HepG2 (cell line): Measurements from ENCODE around the gene ASB9. TPM values are rescaled to one million over a fixed set of nuclear protein-coding genes. Genes with fewer than 3 reads are reported as not detected.

Experiments
- ATAC-seq: fragments of 200-7000 bp; cut with Tn5 transposase; 3 replicates; pipeline ENCODE4 v1.9.1; 2020; ENCODE audit warnings: mild to moderate bottlenecking, moderate library complexity
- BruUV-seq: library from RNA; stranded (reverse); fragments of 400-500 nt; replicated peaks from 2 replicates; lab custom pipeline; 2021; lab: Mats Ljungman, UMichigan
- CTCF ChIA-PET: fragments of 300-600 bp; formaldehyde crosslinking; extraction: SDS; loops from one replicate; lab custom pipeline; 2021; ENCODE audit warnings: low total read pairs, inconsistent platforms, low intra/inter-chr PET ratio; lab: Yijun Ruan, JAX
- POLR2A ChIA-PET: fragments of 350-600 bp; sonication (Branson Sonifier 250); formaldehyde crosslinking; loops from one replicate; lab custom pipeline; 2020; ENCODE audit warnings: antibody characterized with exemption, inconsistent platforms; lab: Yijun Ruan, JAX
- DNase-seq: peaks from one replicate; pipeline ENCODE4 v3.0.0-alpha.2; 2015; ENCODE audit warnings: low spot score
- FAIRE-seq: peaks from 3 replicates; lab custom pipeline; 2011; peaks lifted over from hg19 to GRCh38; lab: Jason Lieb, UNC
- H2AFZ ChIP-seq: one replicate; pipeline ENCODE4 v1.6.1; 2011; ENCODE audit warnings: low read length, inconsistent platforms
- H3K27ac ChIP-seq: fragments of 300-600 bp; 3 replicates; pipeline ENCODE4 v1.8.0; 2011; ENCODE audit warnings: mixed run types, mild to moderate bottlenecking, mixed read lengths, low read length, inconsistent platforms; ENCODE audit not compliant: insufficient read depth; ENCODE audit errors: extremely low read length
- H3K27me3 ChIP-seq, 2 experiments: fragments of 200-600 bp in 1 of 2; 2 replicates in 1 of 2; 3 replicates in 1 of 2; pipeline versions ENCODE4 v1.6.0 to v1.8.0; 2011; ENCODE audit warnings: low read length in 2 of 2, mild to moderate bottlenecking in 2 of 2, moderate library complexity in 2 of 2, inconsistent platforms in 1 of 2; ENCODE audit not compliant: insufficient read depth in 2 of 2, control insufficient read depth in 1 of 2
- H3K36me3 ChIP-seq, 2 experiments: fragments of 200-600 bp in 1 of 2; replicated peaks in 1 of 2; 2 replicates in 1 of 2; 3 replicates in 1 of 2; pipeline versions ENCODE4 v1.5.1 to v1.8.0; 2011; ENCODE audit warnings: low read length in 2 of 2, inconsistent platforms in 1 of 2; ENCODE audit not compliant: insufficient read depth in 2 of 2, control insufficient read depth in 1 of 2
- H3K4me1 ChIP-seq: 2 replicates; pipeline ENCODE4 v1.5.1; 2012; ENCODE audit warnings: low read length, inconsistent platforms; ENCODE audit not compliant: insufficient read depth
- H3K4me2 ChIP-seq: 2 replicates; pipeline ENCODE4 v1.6.0; 2011; ENCODE audit warnings: low read depth, low read length, inconsistent platforms
- H3K4me3 ChIP-seq, 3 experiments: fragments of 200-600 bp in 1 of 3; sonication (generic), shearing (Covaris generic) in 1 of 3; replicated peaks in 1 of 3; 2 replicates each; pipeline ENCODE4 v1.5.1; 2011 to 2016; ENCODE audit warnings: low read length in 3 of 3, inconsistent platforms in 2 of 3, low read depth in 2 of 3, mild to moderate bottlenecking in 2 of 3, control low read depth in 1 of 3, mixed read lengths in 1 of 3; ENCODE audit not compliant: insufficient read depth in 1 of 3
- H3K79me2 ChIP-seq: one replicate; pipeline ENCODE4 v1.6.1; 2011; ENCODE audit warnings: low read length, inconsistent platforms; ENCODE audit not compliant: insufficient read depth
- H3K9ac ChIP-seq: 2 replicates; pipeline ENCODE4 v1.6.0; 2011; ENCODE audit warnings: mild to moderate bottlenecking, low read depth, low read length, inconsistent platforms; ENCODE audit not compliant: insufficient read depth
- H3K9me3 ChIP-seq: 2 replicates; pipeline ENCODE4 v1.5.1; 2012; ENCODE audit warnings: mild to moderate bottlenecking, low read length
- H4K20me1 ChIP-seq: 2 replicates; pipeline ENCODE4 v1.6.0; 2011; ENCODE audit warnings: inconsistent platforms, mild to moderate bottlenecking, low read length, moderate library complexity; ENCODE audit not compliant: insufficient read depth
- AKNA ChIP-seq: sonication (generic); formaldehyde crosslinking; IDR thresholded peaks from 2 replicates; pipeline ENCODE4 v1.4.0; 2020; ENCODE audit warnings: missing genetic modification reagents, borderline replicate concordance
- EEA1 ChIP-seq: sonication (generic); formaldehyde crosslinking; IDR thresholded peaks from 2 replicates; pipeline ENCODE4 v1.5.1; 2020; ENCODE audit warnings: mild to moderate bottlenecking, missing genetic modification reagents, borderline replicate concordance
- ETV5 ChIP-seq: IDR thresholded peaks from 2 replicates; pipeline ENCODE4 v1.6.1; 2018; ENCODE audit warnings: missing biosample characterization, missing genetic modification reagents, inconsistent platforms, borderline replicate concordance
- GABPB1 ChIP-seq: IDR thresholded peaks from 2 replicates; pipeline ENCODE4 v1.6.1; 2016; ENCODE audit warnings: mild to moderate bottlenecking, missing genetic modification reagents, moderate library complexity, missing compliant biosample characterization
- HMGXB3 ChIP-seq: sonication (generic); formaldehyde crosslinking; IDR thresholded peaks from 2 replicates; pipeline ENCODE4 v1.4.0; 2020; ENCODE audit warnings: missing genetic modification reagents, borderline replicate concordance
- IRX3 ChIP-seq: sonication (generic); formaldehyde crosslinking; IDR thresholded peaks from 2 replicates; pipeline ENCODE4 v1.8.1; 2023; ENCODE audit warnings: mild to moderate bottlenecking, low read depth, missing genetic modification reagents, borderline replicate concordance
- MAZ ChIP-seq, 2 experiments: sonication (generic) in 1 of 2; formaldehyde crosslinking in 1 of 2; IDR thresholded peaks; 2 replicates each; pipeline versions ENCODE4 v1.5.0 to v1.6.1; 2012 to 2020; ENCODE audit warnings: low read depth in 2 of 2, mild to moderate bottlenecking in 2 of 2, borderline replicate concordance in 1 of 2, improper control_type of control experiment in 1 of 2, low read length in 1 of 2, missing genetic modification reagents in 1 of 2, moderate library complexity in 1 of 2
- SP140L ChIP-seq: sonication (generic); formaldehyde crosslinking; IDR thresholded peaks from 2 replicates; pipeline ENCODE4 v1.4.0; 2020; ENCODE audit warnings: missing genetic modification reagents, borderline replicate concordance
- SRF ChIP-seq: IDR thresholded peaks from 2 replicates; pipeline ENCODE4 v1.6.1; 2011; ENCODE audit warnings: mild to moderate bottlenecking, low read depth, low read length, moderate library complexity
- TCF7L2 ChIP-seq: IDR thresholded peaks from 2 replicates; pipeline ENCODE4 v1.6.1; 2011; ENCODE audit warnings: mild to moderate bottlenecking, low read depth, low read length, moderate library complexity
- ZNF292 ChIP-seq: sonication (generic); formaldehyde crosslinking; IDR thresholded peaks from 2 replicates; pipeline ENCODE4 v1.8.1; 2022; ENCODE audit warnings: mild to moderate bottlenecking, low read depth, missing genetic modification reagents, borderline replicate concordance
- ZNF607 ChIP-seq: sonication (generic); formaldehyde crosslinking; IDR thresholded peaks from 2 replicates; pipeline ENCODE4 v1.5.1; 2020; ENCODE audit warnings: missing genetic modification reagents, mild to moderate bottlenecking, borderline replicate concordance
- ZNF674 ChIP-seq: sonication (generic); formaldehyde crosslinking; IDR thresholded peaks from 2 replicates; pipeline ENCODE4 v1.5.0; 2020; ENCODE audit warnings: low read depth, mild to moderate bottlenecking, missing genetic modification reagents
- WGBS: methylation state at CpG from one replicate; pipeline ENCODE4 v1.1.6; 2017; ENCODE audit warnings: low lambda C conversion rate; 5-methylcytosine and 5-hydroxymethylcytosine counted together
- in situ Hi-C: cut with HindIII; loops from 2 replicates; pipeline ENCODE4 v1.10.0; 2017; ENCODE audit warnings: low pct_unique_long_range_greater_than_20kb; ENCODE audit not compliant: extremely low pct_ligation_motif_present
- intact Hi-C: fragments of 100-400 bp; cut with micrococcal nuclease; formaldehyde crosslinking; loops from one replicate; pipeline ENCODE4 v1.10.0; 2022; ENCODE audit not compliant: unreplicated experiment
- polyA plus RNA-seq, 8 experiments: library from polyadenylated mRNA; depleted of rRNA in 3 of 8; stranded (reverse) in 7 of 8; unstranded in 1 of 8; fragments of >200 nt; fragmentation: Illumina TruSeq in 4 of 8; extraction: Trizol in 4 of 8; gene quantifications; 2 replicates each; pipeline versions ENCODE4 v1.2.1 to v1.2.3, GENCODE V29; 2011 to 2016; ENCODE audit warnings: low read depth in 4 of 8, missing spikeins in 1 of 8, mixed read lengths in 1 of 8; ENCODE audit not compliant: insufficient read depth in 1 of 8
- total RNA-seq, 5 experiments: library from RNA; depleted of rRNA; stranded (reverse); fragments of >200 nt; fragmentation: Illumina TruSeq; extraction: Trizol; gene quantifications; 2 replicates each; pipeline ENCODE4 v1.2.3, GENCODE V29; 2016; ENCODE audit warnings: low read depth in 1 of 5

The ASB9 gene
- total and polyA plus RNA-seq, 2 of the 13 experiments (the other 11 are each of a cell fraction or from before 2014, with no cell fraction given), result 4.2 to 13.8 TPM

- no peak for TF ChIP-seq IRX3 (CRISPR knock-in tag)
Measured at GRCh38 chrX:15233416-15234015, 36.4 kb downstream of the ASB9 start (continued).

GRCh38 chrX:15224747-15225146 is 45.1 kb downstream of the ASB9 start:
- Histone ChIP-seq H3K27ac (no peak overlapping the region), H4K20me1 (no peaks in the 10 kb centered on the region), H3K9me3 (no peaks in the 10 kb centered on the region), H3K4me2 (no peak overlapping the region), H3K9ac (no peak overlapping the region), H3K4me3 (no peak overlapping the region), H2AFZ (no peak overlapping the region), H3K36me3 (no peaks in the 10 kb centered on the region), H3K4me1 (no peaks in the 10 kb centered on the region), H3K79me2 (no peaks in the 10 kb centered on the region), H3K27me3 (no peaks in the 10 kb centered on the region)
- FAIRE-seq (no peak), DNase-seq (no peak), ATAC-seq (no peak)
- BruUV-seq, result no TSS peak
- 0% methylated on average over 1 of the region's 1 CpG for WGBS
- ChIA-PET POLR2A (no interaction called here), CTCF (no interaction called here)
- in situ Hi-C loops (no loop called here), intact Hi-C loops (no loop called here)
- TF ChIP-seq EEA1 (no peak), HMGXB3 (CRISPR knock-in tag) (no peak), ZNF607 (CRISPR knock-in tag) (no peak), AKNA (CRISPR knock-in tag) (no peak), TCF7L2 (no peak), ZNF674 (no peak), ETV5 (CRISPR knock-in tag) (no peak), SP140L (no peak), MAZ (IDR thresholded peaks at IDR 0.05; ENCODE audit: borderline replicate concordance, low read depth, low read length) (no peak), MAZ (CRISPR knock-in tag; IDR thresholded peaks at IDR 0.05; ENCODE audit: low read depth) (no peak), SRF (no peak), ZNF292 (no peak), GABPB1 (CRISPR knock-in tag) (no peak)
